22Rv1 (cell line): Measurements from ENCODE around the gene ALDH1B1.

Experiments
- ZFX ChIP-seq: fragments of 450-650 bp; IDR thresholded peaks from 2 replicates; pipeline ENCODE4 v1.6.1; 2017; ENCODE audit warnings: antibody characterized with exemption, borderline replicate concordance
- TF ChIP-seq, protein P1 (sequence below): fragments of 450-650 bp; IDR thresholded peaks from 2 replicates; pipeline ENCODE4 v1.5.1; 2017; ENCODE audit warnings: mild to moderate bottlenecking

DNA sequence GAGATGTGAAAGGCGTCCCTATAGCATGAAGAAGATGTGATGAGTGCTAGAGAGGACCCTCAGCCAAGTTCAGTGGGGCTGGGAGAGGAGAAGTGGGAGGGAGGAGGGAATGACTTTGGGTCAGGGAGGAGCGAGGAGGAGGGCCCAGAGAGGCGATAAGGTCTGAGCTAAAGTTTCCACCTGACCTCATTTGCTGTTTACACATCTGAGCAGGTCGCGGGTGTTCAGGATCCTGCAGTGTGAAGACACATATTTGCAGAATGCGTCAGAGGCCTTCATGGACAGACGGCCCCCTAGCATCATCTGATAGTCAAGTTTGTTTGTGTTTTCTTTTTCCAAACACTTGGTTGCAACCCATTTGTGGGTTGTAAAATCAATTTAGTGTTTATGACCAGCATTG lies 50.7 kb downstream of the ALDH1B1 start:
- TF ChIP-seq, protein P1, sequence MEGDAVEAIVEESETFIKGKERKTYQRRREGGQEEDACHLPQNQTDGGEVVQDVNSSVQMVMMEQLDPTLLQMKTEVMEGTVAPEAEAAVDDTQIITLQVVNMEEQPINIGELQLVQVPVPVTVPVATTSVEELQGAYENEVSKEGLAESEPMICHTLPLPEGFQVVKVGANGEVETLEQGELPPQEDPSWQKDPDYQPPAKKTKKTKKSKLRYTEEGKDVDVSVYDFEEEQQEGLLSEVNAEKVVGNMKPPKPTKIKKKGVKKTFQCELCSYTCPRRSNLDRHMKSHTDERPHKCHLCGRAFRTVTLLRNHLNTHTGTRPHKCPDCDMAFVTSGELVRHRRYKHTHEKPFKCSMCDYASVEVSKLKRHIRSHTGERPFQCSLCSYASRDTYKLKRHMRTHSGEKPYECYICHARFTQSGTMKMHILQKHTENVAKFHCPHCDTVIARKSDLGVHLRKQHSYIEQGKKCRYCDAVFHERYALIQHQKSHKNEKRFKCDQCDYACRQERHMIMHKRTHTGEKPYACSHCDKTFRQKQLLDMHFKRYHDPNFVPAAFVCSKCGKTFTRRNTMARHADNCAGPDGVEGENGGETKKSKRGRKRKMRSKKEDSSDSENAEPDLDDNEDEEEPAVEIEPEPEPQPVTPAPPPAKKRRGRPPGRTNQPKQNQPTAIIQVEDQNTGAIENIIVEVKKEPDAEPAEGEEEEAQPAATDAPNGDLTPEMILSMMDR, result no peak
- no peak for TF ChIP-seq ZFX
